GM20000 (cell line): ENCODE data around the gene QRICH1.
A peak's percentile ranks its signal among the peaks of the same experiment; 100 is the strongest.

Experiments
- DNase-seq: peaks from one replicate; pipeline ENCODE4 v3.0.0; 2012; ENCODE audit warnings: low spot score
- TF ChIP-seq, protein P1 (sequence below): IDR thresholded peaks from 2 replicates; pipeline ENCODE4 v1.5.1; 2012; ENCODE audit warnings: mild to moderate bottlenecking, control low read depth; ENCODE audit errors: extremely low read depth, missing control alignments

QRICH1 gene

GRCh38 chr3:48993834-48994233 lies 100.0 kb downstream of the QRICH1 start:
- TF ChIP-seq, protein P1, sequence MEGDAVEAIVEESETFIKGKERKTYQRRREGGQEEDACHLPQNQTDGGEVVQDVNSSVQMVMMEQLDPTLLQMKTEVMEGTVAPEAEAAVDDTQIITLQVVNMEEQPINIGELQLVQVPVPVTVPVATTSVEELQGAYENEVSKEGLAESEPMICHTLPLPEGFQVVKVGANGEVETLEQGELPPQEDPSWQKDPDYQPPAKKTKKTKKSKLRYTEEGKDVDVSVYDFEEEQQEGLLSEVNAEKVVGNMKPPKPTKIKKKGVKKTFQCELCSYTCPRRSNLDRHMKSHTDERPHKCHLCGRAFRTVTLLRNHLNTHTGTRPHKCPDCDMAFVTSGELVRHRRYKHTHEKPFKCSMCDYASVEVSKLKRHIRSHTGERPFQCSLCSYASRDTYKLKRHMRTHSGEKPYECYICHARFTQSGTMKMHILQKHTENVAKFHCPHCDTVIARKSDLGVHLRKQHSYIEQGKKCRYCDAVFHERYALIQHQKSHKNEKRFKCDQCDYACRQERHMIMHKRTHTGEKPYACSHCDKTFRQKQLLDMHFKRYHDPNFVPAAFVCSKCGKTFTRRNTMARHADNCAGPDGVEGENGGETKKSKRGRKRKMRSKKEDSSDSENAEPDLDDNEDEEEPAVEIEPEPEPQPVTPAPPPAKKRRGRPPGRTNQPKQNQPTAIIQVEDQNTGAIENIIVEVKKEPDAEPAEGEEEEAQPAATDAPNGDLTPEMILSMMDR: no peak
- no peak for DNase-seq

DNA sequence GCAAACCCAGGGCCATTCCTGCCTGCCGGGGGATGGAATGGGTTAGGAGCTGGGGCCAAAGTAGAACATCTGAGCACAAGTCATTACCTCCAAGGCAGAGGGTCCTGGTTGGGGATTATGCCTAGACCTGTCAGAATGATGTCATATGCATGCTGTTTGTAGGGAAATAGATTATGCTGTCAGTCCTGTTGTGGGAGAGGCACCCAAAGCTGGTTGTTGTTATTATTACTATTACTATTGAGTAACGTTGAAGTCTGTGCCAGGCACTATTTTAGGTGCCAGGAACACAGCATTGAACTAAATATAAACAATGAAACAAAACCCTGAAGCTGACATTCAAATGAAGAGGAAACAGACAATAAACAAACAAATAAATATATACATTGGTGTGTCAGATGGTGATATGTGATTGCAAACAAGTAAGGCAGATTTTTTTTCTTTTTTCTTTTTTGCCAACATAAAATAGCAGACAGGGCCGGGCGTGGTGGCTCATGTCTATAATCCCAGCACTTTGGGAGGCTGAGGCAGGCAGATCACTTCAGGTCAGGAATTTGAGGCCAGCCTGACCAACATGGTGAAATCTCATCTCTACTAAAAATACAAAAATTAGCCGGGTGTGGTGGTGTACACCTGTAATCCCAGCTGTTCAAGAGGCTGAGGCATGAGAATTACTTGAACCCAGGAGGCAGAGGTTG lies 101.9 kb downstream of the QRICH1 start:
- DNase-seq: no peak
- TF ChIP-seq, protein P1: no peak

DNA sequence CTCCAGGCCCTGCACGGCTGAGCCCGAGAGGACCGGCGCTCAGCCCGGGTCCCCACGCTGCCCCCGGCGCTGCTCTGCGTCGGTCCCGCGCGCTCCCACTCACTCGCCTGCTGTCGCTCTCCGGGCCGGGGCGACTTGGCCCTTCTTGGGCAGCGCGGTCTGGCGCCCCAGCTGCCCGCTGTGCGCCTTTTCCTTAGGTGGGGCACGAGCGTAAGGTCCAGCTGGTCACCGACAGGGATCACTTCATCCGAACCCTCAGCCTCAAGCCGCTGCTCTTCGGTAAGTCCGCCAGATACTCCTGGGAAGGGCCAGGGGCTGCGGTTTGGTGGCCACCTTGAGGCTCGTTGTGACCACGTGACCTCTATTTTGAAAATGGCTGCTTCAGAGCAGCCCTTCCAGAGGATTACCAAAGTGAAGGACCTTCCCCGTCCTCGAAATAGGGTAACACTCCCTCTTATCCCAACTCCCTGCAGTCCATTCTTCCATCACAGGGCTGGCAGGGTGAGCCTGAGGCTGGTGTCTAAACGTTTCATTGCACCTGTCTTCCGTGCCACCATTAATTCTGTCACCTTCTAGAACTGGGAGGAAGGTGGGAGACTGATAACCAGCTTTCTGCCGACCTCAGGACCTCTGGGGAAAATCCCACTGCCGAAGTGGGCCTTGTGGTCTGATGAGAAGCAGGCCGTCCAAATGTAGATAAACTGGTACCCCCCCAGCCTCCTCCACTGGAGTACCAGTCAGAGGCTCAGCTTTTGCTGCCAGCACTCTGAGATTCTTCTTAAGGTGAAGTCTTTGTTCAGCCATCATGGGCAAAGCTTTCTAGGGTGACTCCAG lies 103.0 kb downstream of the QRICH1 start:
- peak; percentile 51 for DNase-seq
- TF ChIP-seq, protein P1: no peak

DNA sequence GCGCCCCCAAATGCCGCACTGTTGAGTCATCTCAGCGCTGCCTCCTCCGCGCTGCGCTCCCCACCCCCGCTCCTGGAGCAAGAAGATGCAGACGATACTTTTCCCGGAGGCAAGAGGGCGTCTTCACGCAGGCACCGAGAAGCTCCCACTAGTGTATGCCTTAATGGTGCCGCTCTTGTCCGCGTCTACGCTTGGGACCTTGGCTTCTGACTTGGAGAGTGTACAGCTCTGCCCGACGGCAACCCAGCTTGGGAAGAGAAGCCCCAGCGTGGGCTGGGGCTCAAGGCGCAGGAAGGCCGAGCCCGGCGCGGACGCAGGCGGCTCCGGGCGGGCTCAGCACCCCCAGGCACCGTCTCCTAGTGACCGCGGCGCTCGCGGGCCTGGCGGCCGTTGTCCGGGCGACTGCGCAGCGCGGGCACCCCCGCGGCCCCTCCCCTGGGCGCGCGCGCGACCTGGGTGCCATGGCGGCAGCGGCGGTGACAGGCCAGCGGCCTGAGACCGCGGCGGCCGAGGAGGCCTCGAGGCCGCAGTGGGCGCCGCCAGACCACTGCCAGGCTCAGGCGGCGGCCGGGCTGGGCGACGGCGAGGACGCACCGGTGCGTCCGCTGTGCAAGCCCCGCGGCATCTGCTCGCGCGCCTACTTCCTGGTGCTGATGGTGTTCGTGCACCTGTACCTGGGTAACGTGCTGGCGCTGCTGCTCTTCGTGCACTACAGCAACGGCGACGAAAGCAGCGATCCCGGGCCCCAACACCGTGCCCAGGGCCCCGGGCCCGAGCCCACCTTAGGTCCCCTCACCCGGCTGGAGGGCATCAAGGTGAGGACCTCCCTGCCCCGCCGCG lies 103.9 kb downstream of the QRICH1 start, which contains the start of gene P4HTM:
TSS of gene P4HTM (plus strand) at position 446 of the 840 bp plus-strand sequence. CDS start at position 462, 16 bp downstream.
- peak; percentile 85 for DNase-seq
- TF ChIP-seq, protein P1: peak; percentile 25

DNA sequence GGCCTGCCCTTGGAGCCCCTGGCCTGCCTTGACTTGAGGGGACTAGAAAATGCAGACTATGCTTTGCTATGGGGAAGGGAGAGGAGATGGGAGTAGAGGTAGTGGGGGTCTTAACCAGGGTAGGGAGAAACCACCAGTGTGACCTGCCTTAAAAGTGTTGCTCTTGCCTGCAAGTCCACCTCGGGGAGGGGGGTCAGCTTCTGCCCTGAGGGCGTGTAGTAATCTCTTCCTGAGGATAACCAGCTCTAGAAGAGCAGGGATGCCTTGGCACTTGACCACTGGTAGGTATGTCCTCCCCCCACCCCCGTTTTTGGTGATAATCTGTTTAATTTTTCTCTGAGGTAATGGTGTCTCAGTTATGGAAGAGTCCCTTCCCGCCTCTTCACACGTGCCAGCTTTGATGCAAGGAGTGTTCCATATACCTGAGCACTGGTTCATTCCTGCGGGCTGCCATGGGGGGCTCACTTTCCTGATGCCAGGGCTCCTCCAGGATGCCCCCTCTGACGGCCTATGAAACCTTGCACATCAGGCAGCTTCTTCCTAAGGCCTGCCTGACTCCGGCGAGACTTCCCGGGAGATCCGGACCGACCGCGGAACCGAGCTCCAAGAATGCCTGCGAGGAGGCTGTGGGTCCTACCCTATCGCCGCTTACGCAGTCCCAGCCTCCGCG lies 104.6 kb downstream of the QRICH1 start:
- TF ChIP-seq, protein P1: no peak
- no peak for DNase-seq

GRCh38 chr3:48985831-48986376 lies 108.0 kb downstream of the QRICH1 start:
- no peak for DNase-seq
- TF ChIP-seq, protein P1: no peak
